ENCODE measurements around the gene MED16. TPM values are rescaled to one million over a fixed set of nuclear protein-coding genes. Genes with fewer than 3 reads are reported as not detected.

MED16 gene
- total RNA-seq, 1 donor from 2014 or later = 74.2 TPM

- Mint-ChIP-seq H3K27ac (no peak overlapping the region), H3K36me3 (peaks cover 9% of the 10 kb centered on the region), H3K4me1 (ENCODE audit: unreplicated experiment) (peaks cover 14% of the 10 kb centered on the region), H3K4me3 (no peak overlapping the region), H3K9me3 (no peaks in the 10 kb centered on the region), H3K27me3 (no peaks in the 10 kb centered on the region)
- no peak for TF ChIP-seq CTCF (conservative IDR thresholded peaks at IDR 0.05)
- DNase-seq (ENCODE audit: extremely low spot score, unreplicated experiment) = no peak
Measured at GRCh38 chr19:934197-934840, 41.3 kb upstream of the MED16 start.

- no peak for DNase-seq (ENCODE audit: extremely low spot score, unreplicated experiment)
- no peaks in the 10 kb centered on the region for H3K27me3 Mint-ChIP-seq
- no peak overlapping the region for H3K27ac Mint-ChIP-seq
- H3K4me1 Mint-ChIP-seq (ENCODE audit: unreplicated experiment) = peaks cover 13% of the 10 kb centered on the region
- H3K9me3 Mint-ChIP-seq = no peaks in the 10 kb centered on the region
- TF ChIP-seq CTCF (conservative IDR thresholded peaks at IDR 0.05) = no peak
- peak overlapping the region; percentile 39 for H3K4me3 Mint-ChIP-seq
- H3K36me3 Mint-ChIP-seq = peaks cover 8% of the 10 kb centered on the region
Measured at GRCh38 chr19:933553-933882, 40.5 kb upstream of the MED16 start.

GRCh38 chr19:932648-933552 lies 39.9 kb upstream of the MED16 start:
- peak overlapping the region; percentile 72 for H3K27ac Mint-ChIP-seq
- no peaks in the 10 kb centered on the region for H3K27me3 Mint-ChIP-seq
- H3K36me3 Mint-ChIP-seq = peaks cover 4% of the 10 kb centered on the region
- peak; percentile 70 for DNase-seq (ENCODE audit: extremely low spot score, unreplicated experiment)
- H3K4me1 Mint-ChIP-seq (ENCODE audit: unreplicated experiment) = peaks cover 9% of the 10 kb centered on the region
- peak overlapping the region; percentile 72 for H3K4me3 Mint-ChIP-seq
- no peaks in the 10 kb centered on the region for H3K9me3 Mint-ChIP-seq
- TF ChIP-seq CTCF (conservative IDR thresholded peaks at IDR 0.05) = no peak

- no peak for TF ChIP-seq CTCF (conservative IDR thresholded peaks at IDR 0.05)
- H3K27ac Mint-ChIP-seq = no peak overlapping the region
- no peaks in the 10 kb centered on the region for H3K27me3 Mint-ChIP-seq
- no peaks in the 10 kb centered on the region for H3K9me3 Mint-ChIP-seq
- no peak for DNase-seq (ENCODE audit: extremely low spot score, unreplicated experiment)
- H3K36me3 Mint-ChIP-seq = no peaks in the 10 kb centered on the region
- H3K4me3 Mint-ChIP-seq = no peak overlapping the region
- H3K4me1 Mint-ChIP-seq (ENCODE audit: unreplicated experiment) = peaks cover 9% of the 10 kb centered on the region
Measured at GRCh38 chr19:931860-932647, 39.1 kb upstream of the MED16 start.

DNA sequence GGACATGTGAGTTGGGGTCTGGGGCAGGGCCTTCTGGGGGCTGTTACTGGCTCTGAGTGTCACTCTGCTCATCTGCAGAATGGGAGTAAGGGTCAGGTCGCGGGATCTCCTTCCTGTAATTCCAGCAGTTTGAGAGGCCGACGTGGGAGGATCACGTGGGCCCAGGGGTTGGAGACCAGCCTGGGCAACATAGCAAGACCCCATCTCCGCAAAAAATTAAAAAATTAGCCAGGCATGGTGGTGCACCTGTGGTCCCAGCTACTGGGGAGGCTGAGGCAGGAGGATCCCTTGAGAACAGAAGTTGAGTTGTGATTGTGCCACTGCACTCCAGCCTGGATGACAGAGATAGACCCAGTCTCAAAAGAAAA lies 36.9 kb upstream of the MED16 start:
- Mint-ChIP-seq H3K27ac (no peak overlapping the region), H3K4me3 (no peak overlapping the region), H3K36me3 (no peaks in the 10 kb centered on the region), H3K27me3 (no peaks in the 10 kb centered on the region), H3K9me3 (no peaks in the 10 kb centered on the region), H3K4me1 (ENCODE audit: unreplicated experiment) (peaks cover 9% of the 10 kb centered on the region)
- no peak for TF ChIP-seq CTCF (conservative IDR thresholded peaks at IDR 0.05)
- DNase-seq (ENCODE audit: extremely low spot score, unreplicated experiment) = no peak

All from type B pancreatic cell (in vitro differentiated cells).